GM21381 (cell line): ENCODE results near the gene ARHGAP45.

ENCODE experiments used
- ATAC-seq: cut with Tn5 transposase; IDR thresholded peaks from one replicate; pipeline ENCODE4 v1.9.1; 2021; ENCODE audit warnings: mild to moderate bottlenecking, moderate library complexity; ENCODE audit not compliant: unreplicated experiment

ARHGAP45 gene

GRCh38 chr19:1085053-1085658 lies 18.2 kb downstream of the ARHGAP45 start:
- no peak for ATAC-seq

- ATAC-seq: no peak
Measured at GRCh38 chr19:1085676-1086442, 18.9 kb downstream of the ARHGAP45 start.

- no peak for ATAC-seq
Measured at GRCh38 chr19:1086613-1087012, 19.6 kb downstream of the ARHGAP45 start.

- ATAC-seq: no peak
Measured at GRCh38 chr19:1087813-1088415, 20.9 kb downstream of the ARHGAP45 start.

- no peak for ATAC-seq
Measured at GRCh38 chr19:1088416-1089010, 21.5 kb downstream of the ARHGAP45 start.

GRCh38 chr19:1089126-1089771 lies 22.3 kb downstream of the ARHGAP45 start:
- ATAC-seq: no peak

GRCh38 chr19:1089891-1090290 lies 22.9 kb downstream of the ARHGAP45 start:
- ATAC-seq: no peak

GRCh38 chr19:1090731-1091543 lies 24.0 kb downstream of the ARHGAP45 start:
- no peak for ATAC-seq

- no peak for ATAC-seq
Measured at GRCh38 chr19:1091544-1092175, 24.7 kb downstream of the ARHGAP45 start.

GRCh38 chr19:1093330-1093729 lies 26.4 kb downstream of the ARHGAP45 start:
- no peak for ATAC-seq

GRCh38 chr19:1093811-1094553 lies 27.0 kb downstream of the ARHGAP45 start:
- ATAC-seq: no peak

- ATAC-seq: no peak
Measured at GRCh38 chr19:1094655-1094977, 27.6 kb downstream of the ARHGAP45 start.

- peak; percentile 92 for ATAC-seq
Measured at GRCh38 chr19:1094978-1095701, 28.2 kb downstream of the ARHGAP45 start, which contains the start of gene POLR2E. Gene POLR2E, minus strand, starts transcription at chr19:1095375. Its CDS starts 60 bp downstream, at chr19:1095315.

GRCh38 chr19:1097810-1098176 lies 30.8 kb downstream of the ARHGAP45 start:
- no peak for ATAC-seq

- no peak for ATAC-seq
Measured at GRCh38 chr19:1098177-1099051, 31.4 kb downstream of the ARHGAP45 start.

GRCh38 chr19:1101337-1101698 lies 34.4 kb downstream of the ARHGAP45 start:
- no peak for ATAC-seq

GRCh38 chr19:1102407-1103131 lies 35.6 kb downstream of the ARHGAP45 start:
- ATAC-seq: no peak
